Right cardiac atrium (tissue), 5 donors: ENCODE results near the gene HSPH1. TPM values are rescaled to one million over a fixed set of nuclear protein-coding genes. Genes with fewer than 3 reads are reported as not detected.
"Not testable (repeated sequence)": the region's sequence is repeated elsewhere in the genome, so short reads cannot be mapped to it uniquely, and the experiment has no call there.

Experiments
- ATAC-seq, 2 donors: fragments of 200-7000 bp; cut with Tn5 transposase; one replicate each; pipeline versions ENCODE4 v1.8.0 to v1.9.1; 2020; ENCODE audit warnings: moderate library complexity in 2 of 2, mild to moderate bottlenecking in 1 of 2
- DNase-seq, 3 donors: peaks; one replicate each; pipeline ENCODE4 v3.0.0-alpha.2; 2020
- H3K27ac ChIP-seq: one replicate; pipeline ENCODE4 v1.5.1; 2013; ENCODE audit warnings: mild to moderate bottlenecking, low read length, control low read depth, moderate library complexity
- H3K27me3 ChIP-seq: one replicate; pipeline ENCODE4 v1.6.1; 2013; ENCODE audit not compliant: control insufficient read depth, insufficient read depth
- H3K4me1 ChIP-seq: one replicate; pipeline ENCODE4 v1.6.1; 2013; ENCODE audit warnings: low read length; ENCODE audit not compliant: control insufficient read depth, insufficient read depth
- H3K4me3 ChIP-seq: one replicate; pipeline ENCODE4 v1.5.1; 2013; ENCODE audit warnings: low read length, control low read depth
- H3K9me3 ChIP-seq: one replicate; pipeline ENCODE4 v1.6.1; 2013; ENCODE audit warnings: low read length; ENCODE audit not compliant: control insufficient read depth
- WGBS: extraction: QIAGEN DNeasy Blood & Tissue Kit; methylation state at CpG from one replicate; pipeline ENCODE4 v1.1.7; 2013; 5-methylcytosine and 5-hydroxymethylcytosine counted together
- intact Hi-C, 4 donors: fragments of 100-400 bp; cut with DNase I; formaldehyde crosslinking; loops; one replicate each; pipeline versions ENCODE4 v1.11.0 to v1.14.0; 2022 to 2023
- polyA plus RNA-seq: library from polyadenylated mRNA; stranded (reverse); fragments of 200-250 nt; gene quantifications from one replicate; pipeline ENCODE4 v1.2.3, GENCODE V29; 2013
- total RNA-seq, 4 donors: library from RNA; stranded (reverse); fragmentation: NEBNext Ultra II Directional; extraction: Animal tissue kit (Norgen Biotek cat#: 25700); gene quantifications; one replicate each; pipeline ENCODE4 v1.2.1, GENCODE V29; 2021
- donor health status: healthy with polysubstance abuse.
- donor health status: DM: no; HTN: yes; CAD: no.
- donor health status: DM: no; HTN: no; CAD: no.
- donor health status: DM: no; HTN: yes; CAD: no; lungs with severe emphysema.
- donor health status: DM: yes; HTN: yes; CAD: no.

The HSPH1 gene
- total and polyA plus RNA-seq, 5 donors, result 42.1 to 108 (median 55.4) TPM

- H3K9me3 ChIP-seq, H3K4me1 ChIP-seq, H3K27me3 ChIP-seq, DNase-seq, H3K27ac ChIP-seq, ATAC-seq, intact Hi-C loops, H3K4me3 ChIP-seq: not testable (repeated sequence)
- 90% methylated on average over 12 of the region's 12 CpGs for WGBS
Observed at GRCh38 chr13:31177813-31178495, 16.2 kb upstream of the HSPH1 start.

GRCh38 chr13:31175847-31176532 lies 14.3 kb upstream of the HSPH1 start:
- H3K27ac ChIP-seq, result no peak overlapping the region
- 85% methylated on average over 3 of the region's 3 CpGs for WGBS
- DNase-seq (no peak), ATAC-seq (no peak)
- no peaks in the 10 kb centered on the region for H3K27me3 ChIP-seq
- intact Hi-C loops, result no loop called here
- no peak overlapping the region for H3K4me3 ChIP-seq
- H3K4me1 ChIP-seq, result no peaks in the 10 kb centered on the region
- no peaks in the 10 kb centered on the region for H3K9me3 ChIP-seq

- WGBS, result 61% methylated on average over 3 of the region's 3 CpGs
- no peaks in the 10 kb centered on the region for H3K27me3 ChIP-seq
- no peaks in the 10 kb centered on the region for H3K4me1 ChIP-seq
- H3K4me3 ChIP-seq, result no peak overlapping the region
- no peaks in the 10 kb centered on the region for H3K9me3 ChIP-seq
- H3K27ac ChIP-seq, result no peak overlapping the region
- intact Hi-C loops, result loop anchor here in 1 of 4 donors (5.0 kb wide), 1 partner anchor 248 kb away; no protein-coding TSS in a partner anchor
- ATAC-seq (no peak), DNase-seq (no peak)
Observed at GRCh38 chr13:31174018-31174417, 12.3 kb upstream of the HSPH1 start.

- ATAC-seq, result no peak
- 70% methylated on average over 2 of the region's 2 CpGs for WGBS
- Histone ChIP-seq H3K27me3 (no peaks in the 10 kb centered on the region), H3K4me1 (no peaks in the 10 kb centered on the region), H3K4me3 (no peak overlapping the region), H3K9me3 (no peaks in the 10 kb centered on the region), H3K27ac (no peak overlapping the region)
- no peak for DNase-seq
- intact Hi-C loops, result loop anchor here in 1 of 4 donors (5.0 kb wide), 1 partner anchor 250 kb away; no protein-coding TSS in a partner anchor
Observed at GRCh38 chr13:31172535-31172934, 10.8 kb upstream of the HSPH1 start.

GRCh38 chr13:31172001-31172400 lies 10.3 kb upstream of the HSPH1 start:
- no peak for ATAC-seq
- no peaks in the 10 kb centered on the region for H3K27me3 ChIP-seq
- WGBS, result 66% methylated on average over 3 of the region's 3 CpGs
- no peak for DNase-seq
- H3K4me1 ChIP-seq, result no peaks in the 10 kb centered on the region
- no peak overlapping the region for H3K4me3 ChIP-seq
- no peak overlapping the region for H3K27ac ChIP-seq
- H3K9me3 ChIP-seq, result no peaks in the 10 kb centered on the region
- intact Hi-C loops, result loop anchor here in 1 of 4 donors (5.0 kb wide), 1 partner anchor 250 kb away; no protein-coding TSS in a partner anchor

- DNase-seq, result no peak
- intact Hi-C loops, result no loop called here
- no peak overlapping the region for H3K4me3 ChIP-seq
- ATAC-seq, result peak; percentile 20 to 31
- WGBS, result 86% methylated on average over 11 of the region's 11 CpGs
- no peak overlapping the region for H3K27ac ChIP-seq
- H3K9me3 ChIP-seq, result no peaks in the 10 kb centered on the region
- no peaks in the 10 kb centered on the region for H3K4me1 ChIP-seq
- no peaks in the 10 kb centered on the region for H3K27me3 ChIP-seq
Observed at GRCh38 chr13:31168736-31169135, 7.0 kb upstream of the HSPH1 start.

- H3K27me3 ChIP-seq, result no peaks in the 10 kb centered on the region
- intact Hi-C loops, result no loop called here
- H3K27ac ChIP-seq, result no peak overlapping the region
- WGBS, result 44% methylated on average over 2 of the region's 2 CpGs
- H3K4me3 ChIP-seq, result no peak overlapping the region
- no peaks in the 10 kb centered on the region for H3K9me3 ChIP-seq
- ATAC-seq (no peak), DNase-seq (no peak)
- H3K4me1 ChIP-seq, result no peaks in the 10 kb centered on the region
Observed at GRCh38 chr13:31168166-31168565, 6.5 kb upstream of the HSPH1 start.

GRCh38 chr13:31167490-31167889 lies 5.8 kb upstream of the HSPH1 start:
- intact Hi-C loops, result no loop called here

GRCh38 chr13:31166591-31166990 lies 4.9 kb upstream of the HSPH1 start:
- Histone ChIP-seq H3K9me3 (no peaks in the 10 kb centered on the region), H3K4me1 (no peaks in the 10 kb centered on the region), H3K27me3 (no peaks in the 10 kb centered on the region), H3K4me3 (no peak overlapping the region), H3K27ac (no peak overlapping the region)
- intact Hi-C loops, result no loop called here
- DNase-seq (no peak), ATAC-seq (no peak)
- WGBS, result 91% methylated on average over 3 of the region's 3 CpGs

More at GRCh38 chr13:31167490-31167889, 5.8 kb upstream of the HSPH1 start:
- H3K4me1 ChIP-seq, result no peaks in the 10 kb centered on the region
- no peak for ATAC-seq
- H3K27me3 ChIP-seq, result no peaks in the 10 kb centered on the region
- H3K4me3 ChIP-seq, result no peak overlapping the region
- DNase-seq, result no peak
- no peaks in the 10 kb centered on the region for H3K9me3 ChIP-seq
- no peak overlapping the region for H3K27ac ChIP-seq

GRCh38 chr13:31162151-31163008 lies 676 bp upstream of the HSPH1 start:
- Histone ChIP-seq H3K9me3 (no peaks in the 10 kb centered on the region), H3K4me3 (peak overlapping the region; percentile 76), H3K4me1 (no peaks in the 10 kb centered on the region), H3K27me3 (no peaks in the 10 kb centered on the region), H3K27ac (peak overlapping the region; percentile 44)
- peak; percentile 97 to 98 (median 97) for DNase-seq
- intact Hi-C loops, result no loop called here
- peak; percentile 98 for ATAC-seq
- under 1% methylated on average over 34 of the region's 34 CpGs for WGBS
